ENCODE measurements around the gene FTSJ3.

The FTSJ3 gene

DNA sequence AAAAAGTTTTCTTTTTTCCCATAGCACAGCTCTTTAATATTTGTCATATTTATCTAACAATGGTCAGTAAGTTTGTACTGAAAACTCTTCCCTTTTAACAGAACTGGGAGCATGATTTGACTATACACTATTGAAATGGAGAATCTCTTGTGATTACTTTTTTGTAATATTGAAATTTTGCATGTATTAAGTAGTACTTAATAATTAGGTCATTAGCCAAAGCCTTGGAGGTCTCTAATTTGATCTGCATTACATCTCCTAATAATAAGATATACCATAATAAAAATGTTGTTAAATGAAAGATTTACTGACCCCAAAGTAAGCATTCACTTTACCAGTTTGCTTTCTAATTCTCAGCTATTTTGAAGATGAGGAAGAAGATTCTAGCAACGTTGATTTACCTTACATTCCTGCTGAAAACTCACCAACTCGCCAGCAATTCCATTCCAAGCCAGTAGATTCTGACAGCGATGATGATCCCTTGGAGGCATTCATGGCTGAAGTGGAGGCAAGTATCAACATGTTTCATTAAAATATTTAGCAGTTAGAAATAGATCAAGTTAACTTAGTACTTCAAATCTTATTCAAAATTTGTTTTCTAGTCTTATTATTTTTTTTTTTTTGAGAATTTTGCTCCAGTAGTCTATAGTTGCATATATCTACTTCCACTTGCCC lies 35.3 kb downstream of the FTSJ3 start:
- Histone ChIP-seq H3K36me3 (peaks cover 91% of the 10 kb centered on the region), H3K27ac (no peak overlapping the region), H3K27me3 (no peaks in the 10 kb centered on the region), H3K4me1 (ENCODE audit: control insufficient read depth in 1 of 2, insufficient read depth in 1 of 2, low read depth in 1 of 2, low read length in 1 of 2) (no peaks in the 10 kb centered on the region), H3K9me3 (no peaks in the 10 kb centered on the region), H3K4me3 (ENCODE audit: low read depth in 1 of 2, low read length in 1 of 2) (no peak overlapping the region)
- TF ChIP-seq, protein P1, sequence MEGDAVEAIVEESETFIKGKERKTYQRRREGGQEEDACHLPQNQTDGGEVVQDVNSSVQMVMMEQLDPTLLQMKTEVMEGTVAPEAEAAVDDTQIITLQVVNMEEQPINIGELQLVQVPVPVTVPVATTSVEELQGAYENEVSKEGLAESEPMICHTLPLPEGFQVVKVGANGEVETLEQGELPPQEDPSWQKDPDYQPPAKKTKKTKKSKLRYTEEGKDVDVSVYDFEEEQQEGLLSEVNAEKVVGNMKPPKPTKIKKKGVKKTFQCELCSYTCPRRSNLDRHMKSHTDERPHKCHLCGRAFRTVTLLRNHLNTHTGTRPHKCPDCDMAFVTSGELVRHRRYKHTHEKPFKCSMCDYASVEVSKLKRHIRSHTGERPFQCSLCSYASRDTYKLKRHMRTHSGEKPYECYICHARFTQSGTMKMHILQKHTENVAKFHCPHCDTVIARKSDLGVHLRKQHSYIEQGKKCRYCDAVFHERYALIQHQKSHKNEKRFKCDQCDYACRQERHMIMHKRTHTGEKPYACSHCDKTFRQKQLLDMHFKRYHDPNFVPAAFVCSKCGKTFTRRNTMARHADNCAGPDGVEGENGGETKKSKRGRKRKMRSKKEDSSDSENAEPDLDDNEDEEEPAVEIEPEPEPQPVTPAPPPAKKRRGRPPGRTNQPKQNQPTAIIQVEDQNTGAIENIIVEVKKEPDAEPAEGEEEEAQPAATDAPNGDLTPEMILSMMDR (IDR thresholded peaks at IDR 0.05), result no peak

DNA sequence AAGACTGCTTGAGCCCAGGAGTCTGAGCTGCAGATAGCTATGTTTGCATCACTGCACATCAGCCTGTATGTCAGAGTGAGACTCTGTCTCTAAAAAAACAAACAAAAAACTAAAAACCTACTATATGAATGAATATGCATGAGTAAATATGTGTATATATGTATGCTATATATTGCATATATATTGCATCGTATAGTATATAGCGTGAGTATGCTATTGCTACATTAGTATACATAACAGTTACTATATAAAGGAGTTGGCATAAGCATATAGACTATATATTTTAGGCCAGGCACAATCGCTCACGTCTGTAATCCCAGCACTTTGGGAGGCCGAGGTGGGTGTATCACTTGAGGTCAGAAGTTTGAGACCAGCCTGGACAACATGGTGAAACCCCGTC lies 37.4 kb downstream of the FTSJ3 start:
- Histone ChIP-seq H3K27me3 (no peaks in the 10 kb centered on the region), H3K9me3 (no peaks in the 10 kb centered on the region), H3K4me1 (ENCODE audit: control insufficient read depth in 1 of 2, insufficient read depth in 1 of 2, low read depth in 1 of 2, low read length in 1 of 2) (no peaks in the 10 kb centered on the region), H3K27ac (no peak overlapping the region), H3K36me3 (peaks cover 76% of the 10 kb centered on the region), H3K4me3 (ENCODE audit: low read depth in 1 of 2, low read length in 1 of 2) (no peak overlapping the region)
- TF ChIP-seq, protein P1 (IDR thresholded peaks at IDR 0.05), result no peak

DNA sequence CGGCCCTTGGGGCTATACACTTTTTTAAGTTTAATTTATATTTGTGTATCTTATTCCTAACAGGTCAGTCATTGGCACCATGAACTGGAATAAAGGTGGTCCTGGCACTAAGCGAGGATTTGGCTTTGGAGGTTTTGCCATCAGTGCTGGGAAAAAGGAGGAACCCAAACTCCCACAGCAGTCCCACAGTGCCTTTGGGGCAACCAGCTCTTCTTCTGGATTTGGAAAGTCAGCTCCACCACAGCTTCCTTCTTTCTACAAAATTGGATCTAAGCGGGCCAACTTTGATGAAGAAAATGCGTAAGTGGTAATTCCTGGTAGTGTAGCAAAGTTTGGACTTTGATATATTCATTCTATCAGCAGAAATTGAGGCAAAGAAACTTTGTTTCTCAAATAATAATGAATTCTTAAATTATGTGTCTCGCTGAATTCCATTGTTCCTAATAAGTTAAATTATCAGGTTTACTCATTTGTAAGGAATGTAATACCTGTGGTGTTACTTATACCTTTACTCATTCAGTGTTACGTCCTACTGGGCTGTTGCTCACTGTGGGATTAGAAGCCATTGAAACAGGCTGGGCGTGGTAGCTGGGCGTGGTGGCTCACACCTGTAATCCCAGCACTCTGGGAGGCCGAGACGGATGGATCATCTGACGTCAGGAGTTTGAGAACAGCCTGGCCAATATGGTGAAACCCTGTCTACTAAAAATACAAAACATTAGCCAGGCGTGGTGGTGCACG lies 40.3 kb downstream of the FTSJ3 start:
- Histone ChIP-seq H3K36me3 (peaks cover 61% of the 10 kb centered on the region), H3K9me3 (no peaks in the 10 kb centered on the region), H3K27ac (peak overlapping the region; percentile 30), H3K4me3 (ENCODE audit: low read depth in 1 of 2, low read length in 1 of 2) (no peak overlapping the region), H3K27me3 (no peaks in the 10 kb centered on the region), H3K4me1 (ENCODE audit: control insufficient read depth in 1 of 2, insufficient read depth in 1 of 2, low read depth in 1 of 2, low read length in 1 of 2) (no peaks in the 10 kb centered on the region)
- TF ChIP-seq, protein P1 (IDR thresholded peaks at IDR 0.05), result no peak

DNA sequence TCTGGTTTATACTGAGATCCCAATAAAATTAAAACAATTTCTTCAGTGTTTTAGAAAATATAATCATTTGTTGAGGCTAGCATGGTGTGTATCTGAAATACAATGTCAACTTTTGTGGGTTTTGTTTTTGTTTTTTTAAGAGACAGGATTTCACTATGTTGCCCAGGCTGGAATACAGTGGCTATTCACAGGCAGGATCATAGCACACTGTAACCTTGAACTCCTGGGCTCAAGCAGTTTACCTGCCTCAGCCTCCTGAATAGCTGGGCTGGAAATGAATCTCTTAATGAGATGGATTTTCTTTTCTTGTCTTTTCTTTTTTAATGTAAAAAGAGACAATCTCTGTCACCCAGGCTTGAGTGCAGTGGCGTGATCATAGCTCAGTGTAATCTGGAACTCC lies 41.3 kb downstream of the FTSJ3 start:
- TF ChIP-seq, protein P1 (IDR thresholded peaks at IDR 0.05), result no peak
- H3K27me3 ChIP-seq, result no peaks in the 10 kb centered on the region
- H3K9me3 ChIP-seq, result no peaks in the 10 kb centered on the region
- H3K36me3 ChIP-seq, result peaks cover 51% of the 10 kb centered on the region
- H3K4me3 ChIP-seq (ENCODE audit: low read depth in 1 of 2, low read length in 1 of 2), result no peak overlapping the region
- H3K27ac ChIP-seq, result no peak overlapping the region
- no peaks in the 10 kb centered on the region for H3K4me1 ChIP-seq (ENCODE audit: control insufficient read depth in 1 of 2, insufficient read depth in 1 of 2, low read depth in 1 of 2, low read length in 1 of 2)

DNA sequence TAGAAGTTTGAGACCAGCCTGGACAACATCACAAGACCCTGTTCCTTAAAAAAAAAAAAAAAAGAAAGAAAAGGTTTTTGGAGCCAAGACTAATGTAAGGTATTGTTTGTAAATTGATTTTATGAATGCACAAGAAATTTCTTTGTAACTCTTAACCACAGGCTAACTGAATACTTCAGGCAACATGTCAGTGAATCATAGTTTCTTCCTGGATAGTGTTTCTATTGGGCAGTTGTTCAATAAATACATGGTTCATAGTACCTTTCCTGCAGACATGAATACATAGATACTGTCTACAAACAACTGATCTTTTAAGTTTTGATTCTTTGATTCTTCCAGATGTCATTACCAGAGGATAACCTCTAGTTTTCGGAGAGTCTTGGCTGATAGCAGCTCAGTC lies 41.9 kb downstream of the FTSJ3 start:
- Histone ChIP-seq H3K4me1 (ENCODE audit: control insufficient read depth in 1 of 2, insufficient read depth in 1 of 2, low read depth in 1 of 2, low read length in 1 of 2) (no peaks in the 10 kb centered on the region), H3K9me3 (no peaks in the 10 kb centered on the region), H3K36me3 (peaks cover 47% of the 10 kb centered on the region), H3K27me3 (no peaks in the 10 kb centered on the region), H3K27ac (no peak overlapping the region), H3K4me3 (ENCODE audit: low read depth in 1 of 2, low read length in 1 of 2) (no peak overlapping the region)
- TF ChIP-seq, protein P1 (IDR thresholded peaks at IDR 0.05), result no peak

Data from neutrophil (primary cell).